Astrocyte (in vitro differentiated cells and primary cell): ENCODE results near the gene SPR. TPM values are rescaled to one million over a fixed set of nuclear protein-coding genes. Genes with fewer than 3 reads are reported as not detected.
A peak's percentile ranks its signal among the peaks of the same experiment; 100 is the strongest.

Experiments
- DNase-seq: peaks from one replicate; pipeline ENCODE4 v3.0.0-alpha.2; 2010; ENCODE audit warnings: low read depth
- FAIRE-seq: peaks from 2 replicates; lab custom pipeline; 2011; peaks lifted over from hg19 to GRCh38; lab: Jason Lieb, UNC
- H2AFZ ChIP-seq: 2 replicates; pipeline ENCODE4 v1.6.0; 2012; ENCODE audit warnings: low read depth, low read length, inconsistent platforms
- H3K27ac ChIP-seq: 2 replicates; pipeline ENCODE4 v1.5.1; 2011; ENCODE audit warnings: low read depth, low read length, inconsistent platforms
- H3K27me3 ChIP-seq: 2 replicates; pipeline ENCODE4 v1.6.0; 2011; ENCODE audit warnings: low read length, inconsistent platforms; ENCODE audit not compliant: insufficient read depth
- H3K36me3 ChIP-seq: 2 replicates; pipeline ENCODE4 v1.5.1; 2011; ENCODE audit warnings: low read length, inconsistent platforms; ENCODE audit not compliant: insufficient read depth
- H3K4me1 ChIP-seq: 2 replicates; pipeline ENCODE4 v1.5.1; 2011; ENCODE audit warnings: low read length, inconsistent platforms; ENCODE audit not compliant: insufficient read depth
- H3K4me2 ChIP-seq: 2 replicates; pipeline ENCODE4 v1.6.0; 2012; ENCODE audit warnings: low read length, inconsistent platforms
- H3K4me3 ChIP-seq: 2 replicates; pipeline ENCODE4 v1.5.1; 2011; ENCODE audit warnings: low read depth, mild to moderate bottlenecking, low read length, inconsistent platforms; ENCODE audit not compliant: insufficient read depth
- H3K79me2 ChIP-seq: 2 replicates; pipeline ENCODE4 v1.6.0; 2012; ENCODE audit warnings: mild to moderate bottlenecking, low read length, inconsistent platforms; ENCODE audit not compliant: insufficient read depth
- H3K9ac ChIP-seq: 2 replicates; pipeline ENCODE4 v1.6.0; 2012; ENCODE audit warnings: mild to moderate bottlenecking, low read length, inconsistent platforms
- H3K9me3 ChIP-seq: 2 replicates; pipeline ENCODE4 v1.5.1; 2012; ENCODE audit warnings: low read depth, mild to moderate bottlenecking, low read length, inconsistent platforms; ENCODE audit not compliant: insufficient read depth
- H4K20me1 ChIP-seq: 2 replicates; pipeline ENCODE4 v1.6.0; 2012; ENCODE audit warnings: low read length, inconsistent platforms; ENCODE audit not compliant: insufficient read depth
- H3K27ac Mint-ChIP-seq: one replicate; pipeline ENCODE4 v1.8.0; 2021; ENCODE audit warnings: mild to moderate bottlenecking, mixed read lengths; ENCODE audit not compliant: unreplicated experiment
- H3K27me3 Mint-ChIP-seq: one replicate; pipeline ENCODE4 v1.8.0; 2021; ENCODE audit warnings: low read depth, mixed read lengths; ENCODE audit not compliant: unreplicated experiment
- H3K36me3 Mint-ChIP-seq: one replicate; pipeline ENCODE4 v1.8.0; 2021; ENCODE audit warnings: low read depth, mixed read lengths; ENCODE audit not compliant: unreplicated experiment
- H3K4me1 Mint-ChIP-seq: one replicate; pipeline ENCODE4 v1.8.0; 2021; ENCODE audit warnings: low read depth, mixed read lengths; ENCODE audit not compliant: unreplicated experiment
- H3K4me3 Mint-ChIP-seq: one replicate; pipeline ENCODE4 v1.8.0; 2021; ENCODE audit warnings: mild to moderate bottlenecking, moderate library complexity, mixed read lengths; ENCODE audit not compliant: unreplicated experiment
- H3K9me3 Mint-ChIP-seq: one replicate; pipeline ENCODE4 v1.8.0; 2021; ENCODE audit warnings: mild to moderate bottlenecking, mixed read lengths; ENCODE audit not compliant: unreplicated experiment
- EZH2 ChIP-seq: IDR thresholded peaks from 2 replicates; pipeline ENCODE4 v1.6.1; 2012; ENCODE audit warnings: mild to moderate bottlenecking, low read length, inconsistent platforms; ENCODE audit not compliant: insufficient read depth
- total RNA-seq: library from RNA; stranded (reverse); gene quantifications from 2 replicates; pipeline ENCODE4 v1.2.1, GENCODE V29; 2021
- TF ChIP-seq, protein P1 (sequence below): IDR thresholded peaks from 2 replicates; pipeline ENCODE4 v1.5.1; 2011; ENCODE audit warnings: low read depth, mild to moderate bottlenecking, inconsistent platforms, low read length, moderate library complexity; ENCODE audit not compliant: insufficient read depth

The SPR gene
- total RNA-seq, 1 donor from 2014 or later = 23.6 TPM

DNA sequence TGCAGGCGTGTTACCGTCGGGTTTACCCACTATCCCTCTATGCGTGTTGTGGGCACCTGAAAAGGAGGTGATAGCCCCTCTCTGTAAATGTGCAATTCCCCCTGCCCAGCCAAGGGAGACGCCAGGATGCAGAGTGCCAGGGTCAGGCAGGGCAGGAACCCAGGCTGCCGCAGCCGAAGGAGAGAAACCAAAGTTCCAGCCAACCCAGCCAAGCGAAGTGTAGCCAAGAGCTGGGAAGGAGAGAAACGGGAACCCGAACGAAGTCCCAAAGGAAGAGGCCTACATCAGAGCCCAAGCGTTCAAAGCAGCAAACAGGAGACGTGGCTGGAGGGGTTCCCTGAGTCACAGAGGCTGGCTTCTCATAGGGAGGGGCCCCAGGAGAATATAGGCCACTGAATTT lies 24.2 kb upstream of the SPR start:
- no peak overlapping the region for H3K27ac ChIP-seq
- H3K79me2 ChIP-seq = no peaks in the 10 kb centered on the region
- H3K27ac Mint-ChIP-seq = no peak overlapping the region
- DNase-seq (no peak), FAIRE-seq (no peak)
- peak overlapping the region; percentile 38 for H2AFZ ChIP-seq
- H3K36me3 ChIP-seq = no peaks in the 10 kb centered on the region
- no peaks in the 10 kb centered on the region for H3K36me3 Mint-ChIP-seq
- H3K4me3 Mint-ChIP-seq = no peak overlapping the region
- no peaks in the 10 kb centered on the region for H3K9me3 Mint-ChIP-seq
- no peaks in the 10 kb centered on the region for H4K20me1 ChIP-seq
- peaks cover 15% of the 10 kb centered on the region for H3K27me3 ChIP-seq
- H3K9me3 ChIP-seq = no peaks in the 10 kb centered on the region
- H3K4me1 Mint-ChIP-seq = no peaks in the 10 kb centered on the region
- no peak overlapping the region for H3K9ac ChIP-seq
- peaks cover 10% of the 10 kb centered on the region for H3K27me3 Mint-ChIP-seq
- H3K4me3 ChIP-seq = no peak overlapping the region
- H3K4me2 ChIP-seq = peak overlapping the region; percentile 74
- TF ChIP-seq EZH2 = no peak
- TF ChIP-seq, protein P1, sequence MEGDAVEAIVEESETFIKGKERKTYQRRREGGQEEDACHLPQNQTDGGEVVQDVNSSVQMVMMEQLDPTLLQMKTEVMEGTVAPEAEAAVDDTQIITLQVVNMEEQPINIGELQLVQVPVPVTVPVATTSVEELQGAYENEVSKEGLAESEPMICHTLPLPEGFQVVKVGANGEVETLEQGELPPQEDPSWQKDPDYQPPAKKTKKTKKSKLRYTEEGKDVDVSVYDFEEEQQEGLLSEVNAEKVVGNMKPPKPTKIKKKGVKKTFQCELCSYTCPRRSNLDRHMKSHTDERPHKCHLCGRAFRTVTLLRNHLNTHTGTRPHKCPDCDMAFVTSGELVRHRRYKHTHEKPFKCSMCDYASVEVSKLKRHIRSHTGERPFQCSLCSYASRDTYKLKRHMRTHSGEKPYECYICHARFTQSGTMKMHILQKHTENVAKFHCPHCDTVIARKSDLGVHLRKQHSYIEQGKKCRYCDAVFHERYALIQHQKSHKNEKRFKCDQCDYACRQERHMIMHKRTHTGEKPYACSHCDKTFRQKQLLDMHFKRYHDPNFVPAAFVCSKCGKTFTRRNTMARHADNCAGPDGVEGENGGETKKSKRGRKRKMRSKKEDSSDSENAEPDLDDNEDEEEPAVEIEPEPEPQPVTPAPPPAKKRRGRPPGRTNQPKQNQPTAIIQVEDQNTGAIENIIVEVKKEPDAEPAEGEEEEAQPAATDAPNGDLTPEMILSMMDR = no peak
- peaks cover 8% of the 10 kb centered on the region for H3K4me1 ChIP-seq

DNA sequence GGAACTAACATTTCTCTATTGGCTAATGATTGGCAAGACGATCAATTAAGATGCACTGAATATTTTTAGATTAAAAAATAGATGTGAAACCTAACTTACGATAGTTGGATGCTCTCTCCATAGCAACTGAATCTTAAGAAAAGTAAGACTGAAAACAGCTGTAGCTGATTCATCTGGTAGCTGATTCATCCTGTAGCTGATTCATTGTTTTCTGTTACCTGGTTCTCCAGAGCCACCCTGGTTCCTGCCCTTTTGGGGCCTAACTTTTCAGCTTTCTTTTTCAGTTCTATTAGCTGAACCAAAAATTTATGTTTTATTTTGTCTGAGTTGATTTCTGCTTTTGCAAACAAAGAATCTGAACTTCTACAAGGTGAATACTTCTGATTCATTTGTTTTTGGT lies 22.7 kb upstream of the SPR start:
- no peak for TF ChIP-seq EZH2
- TF ChIP-seq, protein P1 = no peak
- peaks cover 11% of the 10 kb centered on the region for H3K27me3 ChIP-seq
- no peak overlapping the region for H3K4me3 Mint-ChIP-seq
- no peak overlapping the region for H3K4me2 ChIP-seq
- H3K27ac Mint-ChIP-seq = no peak overlapping the region
- FAIRE-seq (no peak), DNase-seq (peak; percentile 72)
- H3K36me3 Mint-ChIP-seq = no peaks in the 10 kb centered on the region
- H3K4me1 Mint-ChIP-seq = no peaks in the 10 kb centered on the region
- no peaks in the 10 kb centered on the region for H3K79me2 ChIP-seq
- no peak overlapping the region for H3K4me3 ChIP-seq
- H3K27ac ChIP-seq = no peak overlapping the region
- H3K9ac ChIP-seq = no peak overlapping the region
- no peaks in the 10 kb centered on the region for H3K9me3 Mint-ChIP-seq
- H2AFZ ChIP-seq = no peak overlapping the region
- H3K4me1 ChIP-seq = peaks cover 8% of the 10 kb centered on the region
- peaks cover 10% of the 10 kb centered on the region for H3K27me3 Mint-ChIP-seq
- no peaks in the 10 kb centered on the region for H3K36me3 ChIP-seq
- H4K20me1 ChIP-seq = no peaks in the 10 kb centered on the region
- H3K9me3 ChIP-seq = no peaks in the 10 kb centered on the region

DNA sequence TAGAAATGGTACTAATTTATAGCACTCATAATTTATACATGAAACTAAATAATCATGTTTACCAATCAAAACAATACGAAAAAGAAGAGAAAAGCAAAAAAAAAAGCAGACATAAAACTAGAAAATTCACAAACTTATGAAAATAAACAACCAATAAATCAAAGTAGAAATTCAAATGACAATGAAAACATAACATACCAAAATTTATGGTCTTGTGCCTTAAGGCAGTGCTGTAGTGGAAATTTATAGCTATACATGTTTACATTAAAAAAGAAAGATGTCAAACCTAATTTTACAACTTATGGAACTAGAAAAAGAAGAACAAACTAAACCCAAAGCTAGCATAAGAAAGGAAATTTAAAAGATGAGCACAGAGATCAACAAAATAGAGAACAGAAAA lies 16.1 kb upstream of the SPR start:
- Histone ChIP-seq H4K20me1 (no peaks in the 10 kb centered on the region), H3K9me3 (no peaks in the 10 kb centered on the region), H3K27me3 (peaks cover 18% of the 10 kb centered on the region), H2AFZ (no peak overlapping the region), H3K9ac (no peak overlapping the region), H3K36me3 (no peaks in the 10 kb centered on the region), H3K4me2 (no peak overlapping the region), H3K4me3 (no peak overlapping the region), H3K27ac (no peak overlapping the region), H3K4me1 (no peaks in the 10 kb centered on the region), H3K79me2 (no peaks in the 10 kb centered on the region)
- no peak for DNase-seq
- Mint-ChIP-seq H3K36me3 (no peaks in the 10 kb centered on the region), H3K9me3 (peaks cover 3% of the 10 kb centered on the region), H3K27me3 (peaks cover 4% of the 10 kb centered on the region), H3K4me3 (no peak overlapping the region), H3K27ac (no peak overlapping the region), H3K4me1 (no peaks in the 10 kb centered on the region)
- FAIRE-seq = no peak
- TF ChIP-seq EZH2 = no peak
- TF ChIP-seq, protein P1 = no peak
